K562 (cell line): ENCODE data around the gene SERINC5. TPM values are rescaled to one million over a fixed set of nuclear protein-coding genes. Genes with fewer than 3 reads are reported as not detected.

Experiments used
- CTBP1 ChIP-seq: fragments of 450-650 bp; IDR thresholded peaks from 2 replicates; pipeline ENCODE4 v1.6.1; 2016; ENCODE audit warnings: borderline replicate concordance
- E2F3 ChIP-seq: fragments of 250-450 bp; sonication (Bioruptor Pico); IDR thresholded peaks from 2 replicates; pipeline ENCODE4 v1.4.0; 2020; ENCODE audit warnings: mild to moderate bottlenecking
- ERF ChIP-seq: fragments of 450-650 bp; formaldehyde crosslinking; IDR thresholded peaks from 2 replicates; pipeline ENCODE4 v1.4.0; 2020; ENCODE audit warnings: mild to moderate bottlenecking, mixed read lengths
- FOXM1 ChIP-seq, 2 experiments: fragments of 450-650 bp in 1 of 2; sonication (generic) in 1 of 2; formaldehyde crosslinking in 1 of 2; IDR thresholded peaks; 2 replicates each; pipeline versions ENCODE4 v1.6.1 to v1.9.0; 2017 to 2022; ENCODE audit warnings: low read depth in 2 of 2, mild to moderate bottlenecking in 2 of 2, missing genetic modification reagents in 1 of 2, moderate library complexity in 1 of 2
- FOXO4 ChIP-seq: fragments of 450-650 bp; formaldehyde crosslinking; IDR thresholded peaks from 2 replicates; pipeline ENCODE4 v1.4.0; 2020; ENCODE audit warnings: mild to moderate bottlenecking, moderate library complexity
- MCM2 ChIP-seq: fragments of 450-650 bp; IDR thresholded peaks from 2 replicates; pipeline ENCODE4 v1.6.1; 2017; ENCODE audit warnings: low read depth, mild to moderate bottlenecking
- MTA1 ChIP-seq: fragments of 450-650 bp; IDR thresholded peaks from 2 replicates; pipeline ENCODE4 v1.6.1; 2017; ENCODE audit warnings: borderline replicate concordance
- NFYB ChIP-seq: IDR thresholded peaks from 2 replicates; pipeline ENCODE4 v1.6.1; 2011; ENCODE audit warnings: mild to moderate bottlenecking, moderate library complexity; ENCODE audit not compliant: insufficient read length; ENCODE audit errors: extremely low read depth
- POLR2G ChIP-seq: fragments of 200-400 bp; formaldehyde crosslinking; IDR thresholded peaks from 2 replicates; pipeline ENCODE4 v1.6.1; 2017; ENCODE audit warnings: low read depth, mild to moderate bottlenecking, antibody characterized with exemption, low read length, moderate library complexity
- PRPF4 ChIP-seq: fragments of 200-400 bp; formaldehyde crosslinking; IDR thresholded peaks from one replicate; pipeline ENCODE4 v1.6.1; 2017; ENCODE audit warnings: low read length, low read depth, mild to moderate bottlenecking; ENCODE audit not compliant: insufficient read depth, poor library complexity, severe bottlenecking
- RBBP5 ChIP-seq: fragments of 200-600 bp; sonication (generic); IDR thresholded peaks from 2 replicates; pipeline ENCODE4 v1.6.1; 2012; ENCODE audit warnings: borderline replicate concordance, mild to moderate bottlenecking, low read length, control low read depth, inconsistent platforms; ENCODE audit not compliant: insufficient read depth, poor library complexity, severe bottlenecking
- SAFB ChIP-seq: fragments of 200-400 bp; formaldehyde crosslinking; IDR thresholded peaks from 2 replicates; pipeline ENCODE4 v1.6.1; 2017; ENCODE audit warnings: low read depth, low read length, borderline replicate concordance
- TBL1XR1 ChIP-seq, 2 experiments: IDR thresholded peaks; 2 replicates each; pipeline ENCODE4 v1.6.1; 2012; ENCODE audit warnings: improper control_type of control experiment in 2 of 2, low read length in 2 of 2, mild to moderate bottlenecking in 1 of 2
- U2AF1 ChIP-seq: fragments of 200-400 bp; formaldehyde crosslinking; optimal IDR thresholded peaks from 2 replicates; pipeline ENCODE3; 2017; ENCODE audit warnings: mild to moderate bottlenecking, low read depth, low read length, moderate library complexity
- ZC3H11A ChIP-seq: IDR thresholded peaks from 2 replicates; pipeline ENCODE4 v1.6.1; 2012; ENCODE audit warnings: low read depth, low read length, improper control_type of control experiment
- ZNF316 ChIP-seq: fragments of 450-650 bp; IDR thresholded peaks from 2 replicates; pipeline ENCODE4 v1.6.1; 2016
- ZNF583 ChIP-seq: fragments of 250-450 bp; sonication (Bioruptor Pico); IDR thresholded peaks from 2 replicates; pipeline ENCODE4 v1.4.0; 2020
- ZNF740 ChIP-seq, 3 experiments: fragments of 200-800 bp in 1 of 3; sonication (Bioruptor generic) in 1 of 3; sonication (generic) in 1 of 3; formaldehyde crosslinking in 1 of 3; IDR thresholded peaks; 2 replicates each; pipeline versions ENCODE4 v1.6.1 to v1.8.0; 2016 to 2022; ENCODE audit warnings: mild to moderate bottlenecking in 2 of 3, missing compliant biosample characterization in 2 of 3, missing genetic modification characterization in 2 of 3, missing genetic modification reagents in 1 of 3
- polyA plus RNA-seq, 8 experiments: library from polyadenylated mRNA; depleted of rRNA in 4 of 8; stranded (reverse) in 5 of 8; unstranded in 3 of 8; fragments of >200 nt; fragmentation: Nextera tagmentation in 2 of 8; fragmentation: Illumina TruSeq in 1 of 8; extraction: Ambion mirVana in 2 of 8; extraction: Trizol in 1 of 8; gene quantifications; 2 replicates each; pipeline versions ENCODE4 v1.2.1 to v1.2.3, GENCODE V29; 2011 to 2014; ENCODE audit warnings: inconsistent platforms in 1 of 8, missing spikeins in 1 of 8
- total RNA-seq, 7 experiments: library from RNA; depleted of rRNA in 6 of 7; stranded (reverse); fragments of >200 nt in 6 of 7; fragmentation: Illumina TruSeq in 2 of 7; extraction: Trizol in 2 of 7; gene quantifications; 2 replicates each; pipeline versions ENCODE4 v1.2.1 to v1.2.3, GENCODE V29; 2011 to 2021; ENCODE audit warnings: low replicate concordance in 1 of 7
- TF ChIP-seq, protein P1 (sequence below): IDR thresholded peaks from 3 replicates; pipeline ENCODE4 v1.6.1; 2011; ENCODE audit warnings: borderline replicate concordance, mild to moderate bottlenecking, moderate library complexity; ENCODE audit not compliant: insufficient read length; ENCODE audit errors: extremely low read depth
- TF ChIP-seq, protein P2 (sequence below): IDR thresholded peaks from 3 replicates; pipeline ENCODE4 v1.6.1; 2011; ENCODE audit warnings: borderline replicate concordance, mild to moderate bottlenecking; ENCODE audit not compliant: insufficient read length, insufficient read depth

The SERINC5 gene
- total and polyA plus RNA-seq, 9 of the 15 experiments (the other 6 are each of a cell fraction or from before 2014, with no cell fraction given): 1.4 to 7.9 (median 3.7) TPM

DNA sequence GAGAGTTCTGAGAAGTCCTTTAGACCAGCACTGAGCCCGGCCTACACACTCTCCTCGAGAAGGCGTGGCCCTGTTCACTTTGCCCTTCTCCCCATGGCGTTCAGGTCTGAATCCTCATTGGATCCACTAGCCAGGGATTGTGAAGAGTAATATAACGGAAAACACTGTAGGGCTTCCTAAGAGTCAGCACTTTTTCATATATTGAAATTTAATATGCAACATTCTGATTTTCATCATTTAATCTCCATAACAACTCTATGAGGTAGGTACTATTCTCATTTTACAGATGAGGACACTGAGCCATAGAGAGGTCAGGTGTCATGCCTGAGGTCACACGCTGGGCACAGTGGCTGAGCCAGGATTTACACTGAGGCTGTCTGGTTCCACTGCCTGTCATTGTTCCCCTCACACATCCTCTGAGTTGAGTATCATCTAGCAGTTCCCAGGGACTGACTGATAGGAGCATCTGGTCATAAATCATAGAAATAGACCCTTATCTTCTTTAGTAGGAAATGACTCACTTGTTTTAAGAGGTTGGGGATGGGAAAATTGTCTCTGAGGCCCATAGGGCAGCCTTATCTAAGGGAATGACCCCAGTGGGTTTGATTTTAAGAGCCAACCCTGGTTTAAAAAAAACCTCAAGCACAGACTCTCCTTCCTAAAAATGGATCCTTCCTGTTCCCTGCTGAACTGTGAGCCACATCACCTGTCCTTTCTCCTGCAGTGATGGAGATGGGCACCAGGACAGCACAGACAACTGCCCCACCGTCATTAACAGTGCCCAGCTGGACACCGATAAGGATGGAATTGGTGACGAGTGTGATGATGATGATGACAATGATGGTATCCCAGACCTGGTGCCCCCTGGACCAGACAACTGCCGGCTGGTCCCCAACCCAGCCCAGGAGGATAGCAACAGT, 179.5 kb downstream of the SERINC5 start (continued):
- no peak for TF ChIP-seq NFYB
- TF ChIP-seq E2F3 (CRISPR knock-in tag): no peak
- TF ChIP-seq CTBP1: peak; percentile 90
- TF ChIP-seq FOXO4 (CRISPR knock-in tag): no peak
- TF ChIP-seq SAFB: no peak
- no peak for TF ChIP-seq MCM2
- TF ChIP-seq U2AF1: no peak
- TF ChIP-seq RBBP5: no peak
- TF ChIP-seq FOXM1 (IDR thresholded peaks at IDR 0.05; ENCODE audit: low read depth): no peak
- TF ChIP-seq FOXM1 (CRISPR knock-in tag; IDR thresholded peaks at IDR 0.05; ENCODE audit: low read depth): no peak
- no peak for TF ChIP-seq ERF (CRISPR knock-in tag)
- TF ChIP-seq, protein P1, sequence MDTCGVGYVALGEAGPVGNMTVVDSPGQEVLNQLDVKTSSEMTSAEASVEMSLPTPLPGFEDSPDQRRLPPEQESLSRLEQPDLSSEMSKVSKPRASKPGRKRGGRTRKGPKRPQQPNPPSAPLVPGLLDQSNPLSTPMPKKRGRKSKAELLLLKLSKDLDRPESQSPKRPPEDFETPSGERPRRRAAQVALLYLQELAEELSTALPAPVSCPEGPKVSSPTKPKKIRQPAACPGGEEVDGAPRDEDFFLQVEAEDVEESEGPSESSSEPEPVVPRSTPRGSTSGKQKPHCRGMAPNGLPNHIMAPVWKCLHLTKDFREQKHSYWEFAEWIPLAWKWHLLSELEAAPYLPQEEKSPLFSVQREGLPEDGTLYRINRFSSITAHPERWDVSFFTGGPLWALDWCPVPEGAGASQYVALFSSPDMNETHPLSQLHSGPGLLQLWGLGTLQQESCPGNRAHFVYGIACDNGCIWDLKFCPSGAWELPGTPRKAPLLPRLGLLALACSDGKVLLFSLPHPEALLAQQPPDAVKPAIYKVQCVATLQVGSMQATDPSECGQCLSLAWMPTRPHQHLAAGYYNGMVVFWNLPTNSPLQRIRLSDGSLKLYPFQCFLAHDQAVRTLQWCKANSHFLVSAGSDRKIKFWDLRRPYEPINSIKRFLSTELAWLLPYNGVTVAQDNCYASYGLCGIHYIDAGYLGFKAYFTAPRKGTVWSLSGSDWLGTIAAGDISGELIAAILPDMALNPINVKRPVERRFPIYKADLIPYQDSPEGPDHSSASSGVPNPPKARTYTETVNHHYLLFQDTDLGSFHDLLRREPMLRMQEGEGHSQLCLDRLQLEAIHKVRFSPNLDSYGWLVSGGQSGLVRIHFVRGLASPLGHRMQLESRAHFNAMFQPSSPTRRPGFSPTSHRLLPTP: no peak
- TF ChIP-seq TBL1XR1 (IDR thresholded peaks at IDR 0.05; ENCODE audit: low read length in 2 of 2): peak in 1 of 2 experiments; percentile 63; a peak in 2 of 4 replicates
- TF ChIP-seq ZNF740 (CRISPR knock-in tag; IDR thresholded peaks at IDR 0.05): no peak
- TF ChIP-seq ZNF740 (tag; IDR thresholded peaks at IDR 0.05): no peak
- TF ChIP-seq ZNF316: peak; percentile 65
- TF ChIP-seq PRPF4: no peak
- TF ChIP-seq, protein P2, sequence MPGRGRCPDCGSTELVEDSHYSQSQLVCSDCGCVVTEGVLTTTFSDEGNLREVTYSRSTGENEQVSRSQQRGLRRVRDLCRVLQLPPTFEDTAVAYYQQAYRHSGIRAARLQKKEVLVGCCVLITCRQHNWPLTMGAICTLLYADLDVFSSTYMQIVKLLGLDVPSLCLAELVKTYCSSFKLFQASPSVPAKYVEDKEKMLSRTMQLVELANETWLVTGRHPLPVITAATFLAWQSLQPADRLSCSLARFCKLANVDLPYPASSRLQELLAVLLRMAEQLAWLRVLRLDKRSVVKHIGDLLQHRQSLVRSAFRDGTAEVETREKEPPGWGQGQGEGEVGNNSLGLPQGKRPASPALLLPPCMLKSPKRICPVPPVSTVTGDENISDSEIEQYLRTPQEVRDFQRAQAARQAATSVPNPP: no peak
- no peak for TF ChIP-seq POLR2G
- no peak for TF ChIP-seq ZC3H11A
- TF ChIP-seq MTA1: no peak
- TF ChIP-seq ZNF583 (CRISPR knock-in tag): no peak
